IMR-90 (cell line): ENCODE data around the gene NRP1. TPM values are rescaled to one million over a fixed set of nuclear protein-coding genes. Genes with fewer than 3 reads are reported as not detected.

Source experiments
- ATAC-seq: fragments of 200-7000 bp; cut with Tn5 transposase; 2 replicates; pipeline ENCODE4 v1.9.1; 2020; ENCODE audit warnings: low read depth, mild to moderate bottlenecking, moderate library complexity
- BruUV-seq: library from RNA; stranded (reverse); fragments of 400-500 nt; replicated peaks from 2 replicates; lab custom pipeline; 2021; lab: Mats Ljungman, UMichigan
- CTCF ChIA-PET: fragments of 300-600 bp; formaldehyde crosslinking; extraction: SDS; loops from one replicate; lab custom pipeline; 2021; ENCODE audit warnings: antibody characterized with exemption; lab: Yijun Ruan, JAX
- POLR2A ChIA-PET: fragments of 300-600 bp; sonication (Branson Sonifier 250); formaldehyde crosslinking; loops from one replicate; lab custom pipeline; 2022; ENCODE audit warnings: antibody characterized with exemption; ENCODE audit not compliant: unreplicated experiment; lab: Charles Lee
- DNase-seq: peaks from one replicate; pipeline ENCODE4 v3.0.0; 2013
- H2AFZ ChIP-seq: replicated peaks from 2 replicates; pipeline ENCODE3; 2013; ENCODE audit warnings: low read length, mild to moderate bottlenecking; ENCODE audit not compliant: poor library complexity
- H2AK5ac ChIP-seq: 2 replicates; pipeline ENCODE4 v1.6.1; 2013; ENCODE audit warnings: low read depth, low read length, inconsistent platforms
- H2AK9ac ChIP-seq: replicated peaks from 2 replicates; pipeline ENCODE3; 2013; ENCODE audit warnings: mild to moderate bottlenecking, low read depth, low read length, moderate library complexity; ENCODE audit not compliant: poor library complexity
- H2BK120ac ChIP-seq: 2 replicates; pipeline ENCODE4 v1.6.1; 2013; ENCODE audit warnings: low read depth, low read length, inconsistent platforms
- H2BK15ac ChIP-seq: 3 replicates; pipeline ENCODE4 v1.6.1; 2013; ENCODE audit warnings: low read depth, low read length, inconsistent platforms
- H2BK20ac ChIP-seq: 2 replicates; pipeline ENCODE4 v1.6.1; 2013; ENCODE audit warnings: low read depth, mild to moderate bottlenecking, inconsistent platforms, low read length, moderate library complexity
- H2BK5ac ChIP-seq: 2 replicates; pipeline ENCODE4 v1.6.1; 2013; ENCODE audit warnings: mild to moderate bottlenecking, low read depth, low read length, inconsistent platforms; ENCODE audit not compliant: poor library complexity, severe bottlenecking
- H3K14ac ChIP-seq: replicated peaks from 2 replicates; pipeline ENCODE4 v1.6.1; 2013; ENCODE audit warnings: low read depth, low read length, inconsistent platforms
- H3K18ac ChIP-seq: 2 replicates; pipeline ENCODE4 v1.6.1; 2013; ENCODE audit warnings: low read depth, low read length, control low read depth
- H3K23ac ChIP-seq: 2 replicates; pipeline ENCODE4 v1.6.1; 2013; ENCODE audit warnings: low read depth, low read length, inconsistent platforms
- H3K27ac ChIP-seq: 2 replicates; pipeline ENCODE4 v1.5.1; 2013; ENCODE audit warnings: mild to moderate bottlenecking, control low read depth, low read length; ENCODE audit not compliant: insufficient read depth
- H3K27me3 ChIP-seq: 2 replicates; pipeline ENCODE4 v1.6.1; 2013; ENCODE audit warnings: low read length; ENCODE audit not compliant: control insufficient read depth, insufficient read depth
- H3K36me3 ChIP-seq: 2 replicates; pipeline ENCODE4 v1.6.1; 2013; ENCODE audit warnings: low read length, mixed read lengths; ENCODE audit not compliant: control insufficient read depth, insufficient read depth
- H3K4ac ChIP-seq: 2 replicates; pipeline ENCODE4 v1.6.1; 2013; ENCODE audit warnings: low read depth, low read length, inconsistent platforms
- H3K4me1 ChIP-seq: 2 replicates; pipeline ENCODE4 v1.6.1; 2013; ENCODE audit warnings: low read length, mixed read lengths; ENCODE audit not compliant: control insufficient read depth, insufficient read depth
- H3K4me2 ChIP-seq: 2 replicates; pipeline ENCODE4 v1.6.1; 2013; ENCODE audit warnings: low read depth, mild to moderate bottlenecking, control low read depth, low read length, moderate library complexity
- H3K4me3 ChIP-seq: 2 replicates; pipeline ENCODE4 v1.5.1; 2013; ENCODE audit warnings: low read depth, mild to moderate bottlenecking, control low read depth, low read length, moderate library complexity; ENCODE audit not compliant: insufficient read depth
- H3K56ac ChIP-seq: 2 replicates; pipeline ENCODE4 v1.6.1; 2013; ENCODE audit warnings: low read length, inconsistent platforms; ENCODE audit not compliant: insufficient read depth; ENCODE audit errors: extremely low read depth
- H3K79me1 ChIP-seq, 2 experiments: 2 replicates each; pipeline ENCODE4 v1.6.1; 2013; ENCODE audit warnings: low read length in 2 of 2, inconsistent platforms in 1 of 2, low read depth in 1 of 2
- H3K9ac ChIP-seq: 2 replicates; pipeline ENCODE4 v1.6.1; 2013; ENCODE audit warnings: low read depth, low read length, control low read depth
- H3K9me1 ChIP-seq: 2 replicates; pipeline ENCODE4 v1.6.1; 2013; ENCODE audit warnings: low read length, inconsistent platforms; ENCODE audit not compliant: insufficient read depth
- H3K9me3 ChIP-seq: 2 replicates; pipeline ENCODE4 v1.6.1; 2013; ENCODE audit warnings: low read length; ENCODE audit not compliant: control insufficient read depth, insufficient read depth
- H4K20me1 ChIP-seq: 2 replicates; pipeline ENCODE4 v1.6.1; 2013; ENCODE audit warnings: low read length, inconsistent platforms; ENCODE audit not compliant: insufficient read depth
- H4K5ac ChIP-seq: 2 replicates; pipeline ENCODE4 v1.6.1; 2013; ENCODE audit warnings: mild to moderate bottlenecking, low read depth, low read length, control low read depth
- H4K8ac ChIP-seq, 2 experiments: 2 replicates each; pipeline ENCODE4 v1.6.1; 2013; ENCODE audit warnings: low read depth in 2 of 2, low read length in 2 of 2, control low read depth in 1 of 2, inconsistent platforms in 1 of 2
- H4K91ac ChIP-seq: 2 replicates; pipeline ENCODE4 v1.6.1; 2013; ENCODE audit warnings: low read depth, low read length, inconsistent platforms; ENCODE audit not compliant: insufficient read depth
- BHLHE40 ChIP-seq: fragments of 150-350 bp; IDR thresholded peaks from 2 replicates; pipeline ENCODE4 v1.6.1; 2016; ENCODE audit warnings: mild to moderate bottlenecking, low read depth, low read length
- CHD1 ChIP-seq: IDR thresholded peaks from 2 replicates; pipeline ENCODE4 v1.6.1; 2012; ENCODE audit warnings: low read depth, low read length, improper control_type of control experiment
- FOS ChIP-seq: fragments of 150-350 bp; IDR thresholded peaks from 2 replicates; pipeline ENCODE4 v1.6.1; 2016; ENCODE audit warnings: low read depth, low read length
- MAFK ChIP-seq: IDR thresholded peaks from 2 replicates; pipeline ENCODE4 v1.6.1; 2012; ENCODE audit warnings: low read depth, low read length, improper control_type of control experiment
- RAD21 ChIP-seq: IDR thresholded peaks from 2 replicates; pipeline ENCODE4 v1.6.1; 2012; ENCODE audit warnings: low read length, improper control_type of control experiment
- SMC3 ChIP-seq: fragments of 150-350 bp; IDR thresholded peaks from 2 replicates; pipeline ENCODE4 v1.6.1; 2016; ENCODE audit warnings: low read depth, mild to moderate bottlenecking, antibody characterized with exemption, low read length, moderate library complexity
- WGBS, 2 experiments: methylation state at CpG; one replicate each; pipeline versions ENCODE4 v1.1.5 to v1.1.7; 2013; ENCODE audit warnings: missing lambda C conversion rate in 2 of 2; ENCODE audit not compliant: insufficient read length in 1 of 2; ENCODE audit errors: extremely low coverage in 2 of 2; 5-methylcytosine and 5-hydroxymethylcytosine counted together
- dilution Hi-C: fragments of 300-500 bp; cut with HindIII; formaldehyde crosslinking; loops from one replicate; pipeline ENCODE4 v1.14.3; 2018; ENCODE audit warnings: low sequenced_read_pairs; ENCODE audit not compliant: unreplicated experiment
- in situ Hi-C: fragments of 300-500 bp; cut with MboI; formaldehyde crosslinking; loops from 3 replicates; pipeline ENCODE4 v1.14.3; 2019; ENCODE audit warnings: low sequenced_read_pairs, inconsistent platforms, mixed read lengths
- intact Hi-C: fragments of 100-400 bp; cut with micrococcal nuclease; formaldehyde crosslinking; loops from 2 replicates; pipeline ENCODE4 v1.10.0; 2022
- polyA plus RNA-seq, 3 experiments: library from polyadenylated mRNA; depleted of rRNA; stranded (reverse); fragments of >200 nt; gene quantifications; 2 replicates each; pipeline ENCODE4 v1.2.3, GENCODE V29; 2012; ENCODE audit warnings: low replicate concordance in 1 of 3
- total RNA-seq: library from RNA; depleted of rRNA; stranded (reverse); fragments of >200 nt; gene quantifications from 2 replicates; pipeline ENCODE4 v1.2.3, GENCODE V29; 2012

Gene NRP1
- total and polyA plus RNA-seq, 2 of the 4 experiments (the other 2 are of a cell fraction), result 108 to 227 TPM

DNA sequence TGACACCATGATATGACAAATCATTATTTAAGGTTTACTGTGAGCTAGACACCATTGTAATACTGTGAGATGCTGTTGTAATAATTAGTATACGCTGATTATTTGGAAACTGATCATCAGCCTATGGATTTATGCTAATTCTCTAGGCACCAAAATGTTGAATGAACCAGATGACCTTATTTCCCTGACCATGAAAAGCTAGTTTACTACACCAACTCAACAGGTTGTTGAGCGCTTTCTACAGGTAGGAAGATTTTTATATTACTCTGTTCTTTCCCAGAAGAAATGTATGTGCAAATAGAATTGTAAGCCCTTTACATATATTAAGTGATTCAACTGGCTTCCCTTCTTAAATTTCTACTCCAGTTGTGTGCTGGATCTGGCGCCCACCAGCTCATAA is 6.2 kb downstream of the NRP1 start:
- peaks cover 9% of the 10 kb centered on the region; the same call in 1 of the 2 replicates for H3K4me1 ChIP-seq
- dilution Hi-C loops, result no loop called here
- H3K4me3 ChIP-seq, result no peak overlapping the region
- CTCF ChIA-PET, result interaction anchor here (0.6 to 2.1 kb wide), 4 partner anchors 135 to 1310 kb away, joined by 4 to 10 read pairs (median 4); no protein-coding TSS in a partner anchor
- no peak overlapping the region for H2BK20ac ChIP-seq
- POLR2A ChIA-PET, result no interaction called here
- H3K27me3 ChIP-seq, result no peaks in the 10 kb centered on the region
- H3K9ac ChIP-seq, result no peak overlapping the region
- H3K9me3 ChIP-seq, result no peaks in the 10 kb centered on the region
- no peak overlapping the region for H2AFZ ChIP-seq
- WGBS, 2 experiments, result no CpG with 5 or more reads among the region's 3 CpGs
- peak overlapping the region; percentile 26; the same call in 1 of the 2 replicates for H2AK5ac ChIP-seq
- BruUV-seq, result no TSS peak
- H3K9me1 ChIP-seq, result 0 out of 2 replicates have a peak, but pooled peaks cover 4% of the 10 kb centered on the region
- no peak overlapping the region; the same call in 1 of the 2 replicates for H4K5ac ChIP-seq
- H2BK120ac ChIP-seq, result no peak overlapping the region
- no peak overlapping the region for H3K27ac ChIP-seq
- peaks cover 10 to 37% of the 10 kb centered on the region in 2 experiments for H3K79me1 ChIP-seq
- no peak overlapping the region for H4K8ac ChIP-seq
- peaks cover 4% of the 10 kb centered on the region for H3K36me3 ChIP-seq
- intact Hi-C loops, result no loop called here
- no peaks in the 10 kb centered on the region for H4K20me1 ChIP-seq
- in situ Hi-C loops, result loop anchor here (25.0 kb wide), 2 partner anchors 584 to 784 kb away; no protein-coding TSS in a partner anchor
- ATAC-seq (no peak), DNase-seq (no peak)
- H3K23ac ChIP-seq, result no peak overlapping the region
- H2BK15ac ChIP-seq, result no peak overlapping the region
- peak overlapping the region; percentile 17 for H3K18ac ChIP-seq
- no peak overlapping the region for H4K91ac ChIP-seq
- no peak overlapping the region; the same call in 1 of the 2 replicates for H3K14ac ChIP-seq
- no peak overlapping the region for H2AK9ac ChIP-seq
- H3K4ac ChIP-seq, result no peak overlapping the region
- H2BK5ac ChIP-seq, result no peak overlapping the region
- no peak overlapping the region for H3K56ac ChIP-seq
- TF ChIP-seq BHLHE40 (no peak), RAD21 (no peak), CHD1 (no peak), SMC3 (no peak), FOS (no peak), MAFK (no peak)
- peak overlapping the region; percentile 14; the same call in 1 of the 2 replicates for H3K4me2 ChIP-seq
